ENCODE measurements around the gene MANSC1. TPM values are rescaled to one million over a fixed set of nuclear protein-coding genes. Genes with fewer than 3 reads are reported as not detected.
A peak's percentile ranks its signal among the peaks of the same experiment; 100 is the strongest.

The MANSC1 gene
- total and polyA plus RNA-seq, 9 of the 15 experiments (the other 6 are each of a cell fraction or from before 2014, with no cell fraction given): 0.76 to 8.6 (median 3.1) TPM

GRCh38 chr12:12356896-12357718 lies 7.1 kb upstream of the MANSC1 start, which contains the start of gene BORCS5:
Gene BORCS5, plus strand, starts transcription at chr12:12357078. Its CDS starts 374 bp downstream, at chr12:12357452.
- H3K9ac ChIP-seq (ENCODE audit: insufficient read depth in 1 of 2, low read depth in 2 of 2, low read length in 2 of 2): peak within 1 kb of the TSS; percentile 91 to 99
- H3K4me2 ChIP-seq (ENCODE audit: insufficient read depth, low read length): peak within 1 kb of the TSS; percentile 93
- FAIRE-seq: peak; percentile 90
- POLR2A ChIA-PET: interaction anchor here (0.6 to 1.8 kb wide), 14 partner anchors 10 to 380 kb away, joined by 3 to 6 read pairs (median 4); no protein-coding TSS in a partner anchor
- BruUV-seq (replicated peaks): no TSS peak
- peak within 1 kb of the TSS; percentile 86 for H3K4me3 ChIP-seq
- H3K9me3 ChIP-seq (replicated peaks; ENCODE audit: control insufficient read depth, insufficient read depth, low read depth, low read length): 0 out of 2 replicates have a peak, but pooled peaks cover 2% of the 10 kb centered on the region
- intact Hi-C loops (cut with micrococcal nuclease) (loop anchor here (10.0 kb wide), 1 partner anchor 358 kb away; the partner anchor contains the start of gene CDKN1B), in situ Hi-C loops (cut with MboI) (no loop called here)
- WGBS (ENCODE audit: insufficient coverage, low coverage, missing lambda C conversion rate): under 1% methylated on average over 28 of the region's 72 CpGs
- no peaks in the 10 kb centered on the region for H3K9me1 ChIP-seq (ENCODE audit: control insufficient read depth, insufficient read depth, low read length)
- DNase-seq (ENCODE audit: extremely low read depth in 1 of 4, low spot score in 3 of 4): peak; percentile 89 to 97 (median 90)
- peak within 1 kb of the TSS; percentile 87 for H2AFZ ChIP-seq (ENCODE audit: low read depth, low read length)
- CTCF ChIA-PET (ENCODE audit: low intra/inter-chr PET ratio): no interaction called here
- peak within 1 kb of the TSS; percentile 92 for H3K27ac ChIP-seq (ENCODE audit: extremely low read depth, low read depth, low read length)
- peaks cover 33% of the 10 kb centered on the region for H3K79me2 ChIP-seq (ENCODE audit: control insufficient read depth, insufficient read depth, low read length)
- H3K4me1 ChIP-seq (replicated peaks in 1 of 2; ENCODE audit: control insufficient read depth in 2 of 2, insufficient read depth in 2 of 2, low read length in 2 of 2): peaks cover 20 to 26% of the 10 kb centered on the region in 2 experiments; a peak in 4 of 5 replicates
- ATAC-seq: peak; percentile 93
- H3K27me3 ChIP-seq (ENCODE audit: control insufficient read depth in 2 of 2, insufficient read depth in 2 of 2, low read length in 2 of 2): no peaks in the 10 kb centered on the region
- H4K20me1 ChIP-seq (replicated peaks; ENCODE audit: control insufficient read depth, insufficient read depth, low read length): no peaks in the 10 kb centered on the region
- no peaks in the 10 kb centered on the region; the same call in 1 of the 3 replicates for H3K36me3 ChIP-seq (ENCODE audit: control insufficient read depth, insufficient read depth, low read length)
- no peak for TF ChIP-seq ZNF23 (CRISPR knock-in tag; IDR thresholded peaks at IDR 0.05)
- TF ChIP-seq HOMEZ (CRISPR knock-in tag; IDR thresholded peaks at IDR 0.05): no peak
- TF ChIP-seq SIN3B (IDR thresholded peaks at IDR 0.05; ENCODE audit: low read depth): no peak
- no peak for TF ChIP-seq RFX5 (IDR thresholded peaks at IDR 0.05; ENCODE audit: low read depth, low read length)
- no peak for TF ChIP-seq ILK (tag; IDR thresholded peaks at IDR 0.05; ENCODE audit: borderline replicate concordance, low read depth)
- no peak for TF ChIP-seq ZEB2 (IDR thresholded peaks at IDR 0.05)
- no peak for TF ChIP-seq ZSCAN29 (IDR thresholded peaks at IDR 0.05)
- TF ChIP-seq, protein P1, sequence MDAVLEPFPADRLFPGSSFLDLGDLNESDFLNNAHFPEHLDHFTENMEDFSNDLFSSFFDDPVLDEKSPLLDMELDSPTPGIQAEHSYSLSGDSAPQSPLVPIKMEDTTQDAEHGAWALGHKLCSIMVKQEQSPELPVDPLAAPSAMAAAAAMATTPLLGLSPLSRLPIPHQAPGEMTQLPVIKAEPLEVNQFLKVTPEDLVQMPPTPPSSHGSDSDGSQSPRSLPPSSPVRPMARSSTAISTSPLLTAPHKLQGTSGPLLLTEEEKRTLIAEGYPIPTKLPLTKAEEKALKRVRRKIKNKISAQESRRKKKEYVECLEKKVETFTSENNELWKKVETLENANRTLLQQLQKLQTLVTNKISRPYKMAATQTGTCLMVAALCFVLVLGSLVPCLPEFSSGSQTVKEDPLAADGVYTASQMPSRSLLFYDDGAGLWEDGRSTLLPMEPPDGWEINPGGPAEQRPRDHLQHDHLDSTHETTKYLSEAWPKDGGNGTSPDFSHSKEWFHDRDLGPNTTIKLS (IDR thresholded peaks at IDR 0.05; ENCODE audit: borderline replicate concordance, low read depth): 0 out of 2 replicates have a peak, but pooled peaks have one; percentile 10
- TF ChIP-seq NCOA4 (IDR thresholded peaks at IDR 0.05; ENCODE audit: partially characterized antibody): no peak
- TF ChIP-seq ZFPM2 (CRISPR knock-in tag; IDR thresholded peaks at IDR 0.05): no peak
- TF ChIP-seq CCNT2 (IDR thresholded peaks at IDR 0.05; ENCODE audit: borderline replicate concordance, extremely low read depth, insufficient read length, low read depth, low read length): peak; percentile 49
- no peak for TF ChIP-seq NONO (IDR thresholded peaks at IDR 0.05; ENCODE audit: low read depth in 2 of 2, low read length in 1 of 2)
- no peak for TF ChIP-seq ZNF41 (CRISPR knock-in tag; conservative IDR thresholded peaks at IDR 0.05)
- TF ChIP-seq, protein P2, sequence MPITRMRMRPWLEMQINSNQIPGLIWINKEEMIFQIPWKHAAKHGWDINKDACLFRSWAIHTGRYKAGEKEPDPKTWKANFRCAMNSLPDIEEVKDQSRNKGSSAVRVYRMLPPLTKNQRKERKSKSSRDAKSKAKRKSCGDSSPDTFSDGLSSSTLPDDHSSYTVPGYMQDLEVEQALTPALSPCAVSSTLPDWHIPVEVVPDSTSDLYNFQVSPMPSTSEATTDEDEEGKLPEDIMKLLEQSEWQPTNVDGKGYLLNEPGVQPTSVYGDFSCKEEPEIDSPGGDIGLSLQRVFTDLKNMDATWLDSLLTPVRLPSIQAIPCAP (CRISPR knock-in tag; IDR thresholded peaks at IDR 0.05; ENCODE audit: borderline replicate concordance): no peak
- TF ChIP-seq GATA2 (CRISPR knock-in tag; IDR thresholded peaks at IDR 0.05): no peak
- no peak for TF ChIP-seq NBN (IDR thresholded peaks at IDR 0.05; ENCODE audit: low read depth)
- no peak for TF ChIP-seq ZBTB8A (IDR thresholded peaks at IDR 0.05; ENCODE audit: partially characterized antibody)
- TF ChIP-seq EZH2 (IDR thresholded peaks at IDR 0.05; ENCODE audit: borderline replicate concordance, low read depth, low read length): no peak
- TF ChIP-seq BRD4 (IDR thresholded peaks at IDR 0.05): no peak; the same call in 1 of the 2 replicates

All from K562 (cell line).